GM21360 (cell line): Measurements from ENCODE around the gene NTRK3.
"Not testable (repeated sequence)": the region's sequence is repeated elsewhere in the genome, so short reads cannot be mapped to it uniquely, and the experiment has no call there.

ENCODE experiments used
- ATAC-seq: cut with Tn5 transposase; IDR thresholded peaks from one replicate; pipeline ENCODE4 v1.9.1; 2021; ENCODE audit warnings: mild to moderate bottlenecking, moderate library complexity; ENCODE audit not compliant: unreplicated experiment

The NTRK3 gene

DNA sequence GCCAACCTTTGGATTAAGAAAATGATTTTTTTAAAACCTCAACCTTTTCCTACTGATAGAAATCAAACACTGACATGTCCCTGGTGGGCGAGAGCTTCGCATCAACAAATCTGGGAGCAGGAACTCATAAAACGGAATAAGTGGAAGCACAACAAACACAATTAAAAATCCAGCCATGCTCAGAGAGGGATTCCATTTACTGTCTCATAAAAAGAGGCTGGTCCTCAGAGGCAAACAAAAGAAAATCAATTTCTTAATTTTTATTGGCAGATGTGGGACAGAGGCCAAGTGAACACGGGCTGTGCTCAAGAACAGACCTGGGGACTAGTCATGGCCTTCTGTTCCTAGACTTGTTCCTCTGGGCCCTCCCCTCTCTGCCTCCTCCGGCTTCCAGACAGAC, 214.5 kb downstream of the NTRK3 start:
- ATAC-seq, result no peak

GRCh38 chr15:88040516-88040915, 216.0 kb downstream of the NTRK3 start:
- no peak for ATAC-seq

- no peak for ATAC-seq
Observed at GRCh38 chr15:88038261-88038660, 218.3 kb downstream of the NTRK3 start.

- no peak for ATAC-seq
Observed at GRCh38 chr15:88036154-88036839, 220.2 kb downstream of the NTRK3 start.

- ATAC-seq, result no peak
Observed at GRCh38 chr15:88035381-88035780, 221.2 kb downstream of the NTRK3 start.

- ATAC-seq, result not testable (repeated sequence)
Observed at GRCh38 chr15:88033421-88033820, 223.1 kb downstream of the NTRK3 start.

- no peak for ATAC-seq
Observed at GRCh38 chr15:88032787-88033186, 223.8 kb downstream of the NTRK3 start.

- ATAC-seq, result no peak
Observed at GRCh38 chr15:88031461-88031860, 225.1 kb downstream of the NTRK3 start.

DNA sequence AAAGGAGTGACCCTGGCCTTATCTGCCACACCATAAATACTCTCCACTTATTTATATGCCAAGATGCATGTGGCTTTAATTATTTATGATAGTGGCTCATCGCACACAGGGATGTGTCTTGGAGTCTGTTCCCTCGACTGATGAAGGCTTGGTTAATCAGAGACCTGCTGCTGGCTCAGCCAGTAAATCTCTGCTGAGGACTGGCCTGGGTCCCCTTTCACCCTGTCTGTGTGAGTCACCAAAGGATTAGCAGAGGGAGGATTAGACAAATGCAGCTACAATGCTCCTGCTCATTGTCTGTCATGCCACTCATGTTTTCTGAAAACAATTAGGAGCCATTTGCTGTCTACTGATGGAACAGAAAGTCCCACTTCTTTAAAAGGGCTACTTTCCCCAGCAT, 226.8 kb downstream of the NTRK3 start:
- no peak for ATAC-seq

DNA sequence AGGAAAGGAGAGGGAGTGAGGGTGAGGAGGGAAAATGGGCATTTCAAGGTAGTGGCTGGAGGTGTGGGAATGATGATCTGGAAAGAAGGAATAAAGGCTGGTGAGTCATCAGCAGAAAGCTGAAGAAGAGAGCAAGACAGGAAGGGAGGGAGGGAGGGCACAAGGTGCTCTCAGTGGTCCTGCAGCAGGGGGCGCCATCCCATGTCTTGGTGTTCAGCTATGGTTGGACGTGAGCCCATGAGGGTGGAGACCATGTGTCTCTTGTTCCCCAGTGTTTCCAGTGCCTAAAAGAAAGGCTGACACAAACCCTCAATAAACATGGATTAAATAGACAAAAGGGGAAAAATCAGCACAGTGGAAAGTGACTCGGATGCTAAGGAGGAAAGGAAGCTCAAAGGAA, 228.5 kb downstream of the NTRK3 start:
- no peak for ATAC-seq

DNA sequence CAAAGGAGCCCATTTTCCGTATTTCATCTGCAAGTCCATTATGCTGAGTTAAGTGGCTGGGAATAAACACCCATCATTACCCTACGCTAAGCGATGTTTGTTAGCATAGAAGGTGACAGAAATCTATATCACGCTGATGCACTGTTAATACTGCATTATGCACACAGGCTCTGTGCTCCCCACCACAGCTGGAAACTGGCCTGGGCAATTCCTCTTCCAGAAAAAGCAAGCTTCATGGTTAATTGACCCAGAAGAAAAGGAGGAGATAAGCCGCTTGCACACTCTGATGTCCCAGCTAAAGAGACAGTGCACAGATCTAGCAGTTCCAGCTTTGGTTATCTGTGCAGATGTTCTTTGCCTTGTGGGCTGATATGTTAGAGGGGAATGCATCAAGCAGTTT, 232.6 kb downstream of the NTRK3 start:
- no peak for ATAC-seq

DNA sequence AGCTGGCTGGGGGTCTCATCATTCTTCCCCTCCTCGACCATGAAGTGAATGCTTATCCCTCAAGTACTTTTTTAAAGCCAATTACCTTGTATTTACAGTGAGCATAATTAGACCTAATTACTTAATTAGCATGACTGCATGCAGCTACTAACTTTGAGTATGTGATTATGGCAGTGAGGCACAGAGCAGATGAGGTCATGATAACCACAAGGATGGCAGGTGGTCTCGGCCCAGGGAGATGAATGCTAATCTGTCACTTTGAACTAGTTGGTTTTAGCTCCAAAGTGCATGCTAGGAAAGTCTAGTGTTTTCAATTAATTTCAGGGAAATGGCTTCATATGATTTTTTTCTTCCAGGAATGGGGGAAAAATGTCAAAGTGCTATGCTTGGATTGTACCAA, 233.8 kb downstream of the NTRK3 start:
- no peak for ATAC-seq

- no peak for ATAC-seq
Observed at GRCh38 chr15:88021601-88022000, 234.9 kb downstream of the NTRK3 start.

- ATAC-seq, result no peak
Observed at GRCh38 chr15:88020806-88021205, 235.7 kb downstream of the NTRK3 start.

GRCh38 chr15:88019656-88020055, 236.9 kb downstream of the NTRK3 start:
- ATAC-seq, result no peak

DNA sequence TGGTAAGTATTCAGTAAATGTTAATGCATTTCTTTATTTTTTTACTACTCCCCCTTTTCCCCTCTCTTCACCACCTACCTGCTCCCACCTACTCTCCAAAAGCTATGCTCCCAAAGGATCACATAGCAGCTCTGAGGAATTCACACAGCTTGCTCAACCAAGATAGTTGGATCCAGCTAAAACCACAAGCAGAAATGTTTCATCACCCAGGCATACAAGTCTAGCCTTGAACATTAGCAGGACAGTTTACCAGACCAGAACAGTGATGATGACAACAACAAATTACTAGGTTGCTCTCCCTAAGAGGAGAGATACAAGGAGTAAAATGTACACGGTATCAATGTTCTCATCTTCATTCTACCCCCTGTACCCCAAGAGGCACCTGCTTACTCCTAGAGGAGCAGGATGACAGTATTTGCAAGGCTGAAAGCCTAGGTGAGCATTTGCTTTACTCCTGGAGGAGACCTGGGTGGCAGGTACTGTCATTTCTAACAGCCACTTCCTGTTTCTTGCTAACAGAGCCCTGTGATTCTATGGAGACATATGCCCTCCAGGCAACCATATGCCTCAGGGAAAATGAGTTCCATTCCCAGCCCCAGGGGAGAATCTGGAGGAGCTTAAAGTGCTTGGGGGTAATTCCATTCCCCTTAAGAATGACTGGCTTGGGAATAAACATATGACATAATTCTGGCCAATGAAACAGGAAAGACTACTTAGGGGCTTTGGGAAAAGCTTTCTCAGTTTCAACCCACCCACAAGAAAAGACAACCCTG, 237.5 kb downstream of the NTRK3 start:
- no peak for ATAC-seq

- no peak for ATAC-seq
Observed at GRCh38 chr15:88017753-88018152, 238.8 kb downstream of the NTRK3 start.

- ATAC-seq, result no peak
Observed at GRCh38 chr15:88016406-88016805, 240.1 kb downstream of the NTRK3 start.

- ATAC-seq, result no peak
Observed at GRCh38 chr15:88015228-88015860, 241.2 kb downstream of the NTRK3 start.

- no peak for ATAC-seq
Observed at GRCh38 chr15:88014454-88015160, 241.9 kb downstream of the NTRK3 start.

DNA sequence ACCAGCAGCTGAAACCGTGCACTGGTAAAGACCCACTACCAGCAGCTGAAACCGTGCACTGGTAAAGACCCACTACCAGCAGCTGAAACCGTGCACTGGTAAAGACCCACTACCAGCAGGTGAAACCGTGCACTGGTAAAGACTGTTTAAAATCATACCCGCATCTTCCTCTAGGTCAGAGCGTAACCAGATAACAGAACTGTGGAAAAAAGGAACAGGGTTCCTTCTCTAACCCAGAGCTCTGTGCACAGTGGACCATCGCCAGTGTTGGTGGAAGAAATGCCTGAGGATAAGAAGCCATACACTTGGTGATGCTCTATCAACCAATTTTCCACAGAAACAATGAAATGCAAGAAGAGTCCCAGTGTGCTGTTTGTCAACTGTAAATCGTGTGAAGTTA, 243.4 kb downstream of the NTRK3 start:
- no peak for ATAC-seq
